GM21619 (cell line): ENCODE data around the gene DMD.

Experiments
- ATAC-seq: cut with Tn5 transposase; IDR thresholded peaks from one replicate; pipeline ENCODE4 v1.9.1; 2021; ENCODE audit not compliant: unreplicated experiment

The DMD gene

GRCh38 chrX:31551913-31552312 lies 1659.4 kb downstream of the DMD start:
- no peak for ATAC-seq

- no peak for ATAC-seq
Measured at GRCh38 chrX:31550158-31550557, 1661.2 kb downstream of the DMD start.

- no peak for ATAC-seq
Measured at GRCh38 chrX:31547816-31548215, 1663.5 kb downstream of the DMD start.

GRCh38 chrX:31547416-31547815 lies 1663.9 kb downstream of the DMD start:
- ATAC-seq = no peak

GRCh38 chrX:31546126-31546525 lies 1665.2 kb downstream of the DMD start:
- no peak for ATAC-seq

- ATAC-seq = no peak
Measured at GRCh38 chrX:31545726-31546125, 1665.6 kb downstream of the DMD start.

- no peak for ATAC-seq
Measured at GRCh38 chrX:31545191-31545590, 1666.2 kb downstream of the DMD start.

GRCh38 chrX:31543634-31544033 lies 1667.7 kb downstream of the DMD start:
- no peak for ATAC-seq

- no peak for ATAC-seq
Measured at GRCh38 chrX:31542566-31542965, 1668.8 kb downstream of the DMD start.

- no peak for ATAC-seq
Measured at GRCh38 chrX:31540313-31540712, 1671.0 kb downstream of the DMD start.

GRCh38 chrX:31527455-31528126 lies 1683.8 kb downstream of the DMD start:
- no peak for ATAC-seq

- ATAC-seq = no peak
Measured at GRCh38 chrX:31523884-31524536, 1687.3 kb downstream of the DMD start.

- no peak for ATAC-seq
Measured at GRCh38 chrX:31522760-31523159, 1688.6 kb downstream of the DMD start.

- ATAC-seq = no peak
Measured at GRCh38 chrX:31521941-31522340, 1689.4 kb downstream of the DMD start.

- no peak for ATAC-seq
Measured at GRCh38 chrX:31516527-31516926, 1694.8 kb downstream of the DMD start.

- no peak for ATAC-seq
Measured at GRCh38 chrX:31508338-31508737, 1703.0 kb downstream of the DMD start.

- no peak for ATAC-seq
Measured at GRCh38 chrX:31506928-31507327, 1704.4 kb downstream of the DMD start.

GRCh38 chrX:31506360-31506759 lies 1705.0 kb downstream of the DMD start:
- no peak for ATAC-seq

GRCh38 chrX:31500921-31501320 lies 1710.4 kb downstream of the DMD start:
- ATAC-seq = no peak

- no peak for ATAC-seq
Measured at GRCh38 chrX:31499109-31499508, 1712.2 kb downstream of the DMD start.

- no peak for ATAC-seq
Measured at GRCh38 chrX:31497086-31497485, 1714.3 kb downstream of the DMD start.

- ATAC-seq = no peak
Measured at GRCh38 chrX:31487951-31488350, 1723.4 kb downstream of the DMD start.

GRCh38 chrX:31483336-31483735 lies 1728.0 kb downstream of the DMD start:
- no peak for ATAC-seq
